HEK293 (cell line): Measurements from ENCODE around the gene RUFY2.

Source experiments
- CTCF ChIA-PET: fragments of 350-600 bp; formaldehyde crosslinking; extraction: SDS; loops from one replicate; lab custom pipeline; 2021; ENCODE audit warnings: antibody characterized with exemption; lab: Yijun Ruan, JAX
- POLR2A ChIA-PET: fragments of 300-600 bp; formaldehyde crosslinking; extraction: SDS; loops from one replicate; lab custom pipeline; 2020; ENCODE audit warnings: antibody characterized with exemption, inconsistent platforms; lab: Yijun Ruan, JAX
- H3K27ac ChIP-seq: fragments of 200-500 bp; sonication (Bioruptor generic); 2 replicates; pipeline ENCODE4 v1.5.1; 2014; ENCODE audit warnings: low read depth, low read length, control low read depth, inconsistent platforms; ENCODE audit errors: extremely low read depth
- H3K36me3 ChIP-seq, 2 experiments: fragments of 200-500 bp in 1 of 2; sonication (Bioruptor generic) in 1 of 2; 1 replicate in 1 of 2; 2 replicates in 1 of 2; pipeline ENCODE4 v1.5.1; 2014 to 2017; ENCODE audit warnings: inconsistent platforms in 2 of 2, low read length in 2 of 2; ENCODE audit not compliant: control insufficient read depth in 2 of 2, insufficient read depth in 1 of 2
- H3K4me1 ChIP-seq: fragments of 200-500 bp; sonication (Bioruptor generic); 2 replicates; pipeline ENCODE4 v1.5.1; 2014; ENCODE audit warnings: mild to moderate bottlenecking, low read length, inconsistent platforms; ENCODE audit not compliant: control insufficient read depth, insufficient read depth
- H3K4me3 ChIP-seq: 2 replicates; pipeline ENCODE4 v1.5.1; 2011; ENCODE audit warnings: low read depth, mild to moderate bottlenecking, control low read depth, low read length, moderate library complexity
- H3K9me3 ChIP-seq: fragments of 200-500 bp; sonication (Bioruptor generic); 2 replicates; pipeline ENCODE4 v1.5.1; 2014; ENCODE audit warnings: low read depth, low read length, inconsistent platforms; ENCODE audit not compliant: control insufficient read depth, insufficient read depth
- MYNN ChIP-seq: fragments of 450-650 bp; formaldehyde crosslinking; IDR thresholded peaks from 2 replicates; pipeline ENCODE4 v1.5.1; 2016; ENCODE audit warnings: missing biosample characterization, missing genetic modification characterization, borderline replicate concordance
- PBX3 ChIP-seq: sonication (generic); formaldehyde crosslinking; IDR thresholded peaks from 2 replicates; pipeline ENCODE4 v1.8.1; 2022; ENCODE audit warnings: mild to moderate bottlenecking, moderate library complexity, missing genetic modification reagents
- ZBTB48 ChIP-seq: fragments of 450-650 bp; formaldehyde crosslinking; IDR thresholded peaks from 2 replicates; pipeline ENCODE4 v1.5.1; 2016; ENCODE audit warnings: missing biosample characterization, missing genetic modification characterization
- ZFP69B ChIP-seq: fragments of 450-650 bp; formaldehyde crosslinking; IDR thresholded peaks from 2 replicates; pipeline ENCODE4 v1.5.1; 2016; ENCODE audit warnings: missing biosample characterization, missing genetic modification characterization
- ZNF112 ChIP-seq: fragments of 450-650 bp; formaldehyde crosslinking; IDR thresholded peaks from 2 replicates; pipeline ENCODE4 v1.5.0; 2017; ENCODE audit warnings: missing biosample characterization, missing genetic modification characterization
- ZNF114 ChIP-seq: fragments of 450-650 bp; formaldehyde crosslinking; IDR thresholded peaks from 2 replicates; pipeline ENCODE4 v1.5.0; 2017; ENCODE audit warnings: missing biosample characterization, missing genetic modification characterization
- ZNF155 ChIP-seq: fragments of 450-650 bp; formaldehyde crosslinking; IDR thresholded peaks from 2 replicates; pipeline ENCODE4 v1.5.1; 2016; ENCODE audit warnings: missing biosample characterization, missing genetic modification characterization
- ZNF16 ChIP-seq: fragments of 450-650 bp; formaldehyde crosslinking; IDR thresholded peaks from 2 replicates; pipeline ENCODE4 v1.5.1; 2016; ENCODE audit warnings: low read depth, missing biosample characterization, missing genetic modification characterization
- ZNF184 ChIP-seq: fragments of 450-650 bp; IDR thresholded peaks from 2 replicates; pipeline ENCODE4 v1.5.1; 2018; ENCODE audit warnings: missing biosample characterization, mild to moderate bottlenecking, missing genetic modification characterization
- ZNF239 ChIP-seq: fragments of 450-650 bp; formaldehyde crosslinking; IDR thresholded peaks from 2 replicates; pipeline ENCODE4 v1.5.1; 2016; ENCODE audit warnings: missing biosample characterization, missing genetic modification characterization
- ZNF280D ChIP-seq: fragments of 450-650 bp; formaldehyde crosslinking; IDR thresholded peaks from 2 replicates; pipeline ENCODE4 v1.5.1; 2016; ENCODE audit warnings: missing biosample characterization, missing genetic modification characterization
- ZNF354C ChIP-seq: fragments of 450-650 bp; formaldehyde crosslinking; IDR thresholded peaks from 2 replicates; pipeline ENCODE4 v1.5.1; 2016; ENCODE audit warnings: missing biosample characterization, missing genetic modification characterization, low read depth, borderline replicate concordance
- ZNF426 ChIP-seq: fragments of 450-650 bp; formaldehyde crosslinking; IDR thresholded peaks from 2 replicates; pipeline ENCODE4 v1.5.1; 2017; ENCODE audit warnings: missing biosample characterization, missing genetic modification characterization, mild to moderate bottlenecking, inconsistent platforms, moderate library complexity
- ZNF449 ChIP-seq: fragments of 450-650 bp; formaldehyde crosslinking; IDR thresholded peaks from 2 replicates; pipeline ENCODE4 v1.5.1; 2017; ENCODE audit warnings: missing biosample characterization, mild to moderate bottlenecking, missing genetic modification characterization, moderate library complexity
- ZNF488 ChIP-seq: fragments of 450-650 bp; formaldehyde crosslinking; IDR thresholded peaks from 2 replicates; pipeline ENCODE4 v1.5.1; 2016; ENCODE audit warnings: missing biosample characterization, missing genetic modification characterization
- ZNF530 ChIP-seq: fragments of 450-650 bp; formaldehyde crosslinking; IDR thresholded peaks from 2 replicates; pipeline ENCODE4 v1.5.1; 2016; ENCODE audit warnings: low read depth, missing biosample characterization, missing genetic modification characterization
- ZNF558 ChIP-seq: fragments of 450-650 bp; formaldehyde crosslinking; IDR thresholded peaks from 2 replicates; pipeline ENCODE4 v1.5.1; 2016; ENCODE audit warnings: missing biosample characterization, missing genetic modification characterization
- ZNF610 ChIP-seq: fragments of 450-650 bp; formaldehyde crosslinking; IDR thresholded peaks from 2 replicates; pipeline ENCODE4 v1.5.1; 2016; ENCODE audit warnings: missing biosample characterization, missing genetic modification characterization, borderline replicate concordance
- ZNF623 ChIP-seq: fragments of 450-650 bp; formaldehyde crosslinking; IDR thresholded peaks from 2 replicates; pipeline ENCODE4 v1.5.1; 2016; ENCODE audit warnings: missing biosample characterization, missing genetic modification characterization
- ZNF701 ChIP-seq: fragments of 450-650 bp; formaldehyde crosslinking; IDR thresholded peaks from 2 replicates; pipeline ENCODE4 v1.5.1; 2016; ENCODE audit warnings: missing biosample characterization, missing genetic modification characterization
- ZNF747 ChIP-seq: fragments of 450-650 bp; formaldehyde crosslinking; IDR thresholded peaks from 2 replicates; pipeline ENCODE4 v1.5.1; 2016; ENCODE audit warnings: missing biosample characterization, missing genetic modification characterization
- ZNF791 ChIP-seq: fragments of 450-650 bp; formaldehyde crosslinking; IDR thresholded peaks from 2 replicates; pipeline ENCODE4 v1.5.1; 2016; ENCODE audit warnings: missing biosample characterization, missing genetic modification characterization
- ZNF830 ChIP-seq: fragments of 450-650 bp; IDR thresholded peaks from 2 replicates; pipeline ENCODE4 v1.5.0; 2018; ENCODE audit warnings: missing biosample characterization, missing genetic modification characterization, low read depth, mild to moderate bottlenecking, moderate library complexity

Gene RUFY2

GRCh38 chr10:68366600-68366999 lies 40.5 kb downstream of the RUFY2 start:
- H3K27ac ChIP-seq: no peak overlapping the region
- POLR2A ChIA-PET: no interaction called here
- H3K4me3 ChIP-seq: no peak overlapping the region
- H3K4me1 ChIP-seq: no peaks in the 10 kb centered on the region
- H3K9me3 ChIP-seq: no peaks in the 10 kb centered on the region
- TF ChIP-seq PBX3 (no peak), ZNF623 (tag by site-specific recombination) (no peak), ZNF449 (tag by site-specific recombination) (no peak), ZNF16 (tag by site-specific recombination) (no peak), ZNF184 (tag by site-specific recombination) (no peak), ZFP69B (tag by site-specific recombination) (no peak)
- peaks cover 26 to 48% of the 10 kb centered on the region in 2 experiments for H3K36me3 ChIP-seq
- CTCF ChIA-PET: no interaction called here

- no peaks in the 10 kb centered on the region for H3K4me1 ChIP-seq
- H3K36me3 ChIP-seq: peaks cover 25 to 52% of the 10 kb centered on the region in 2 experiments
- TF ChIP-seq ZNF558 (tag by site-specific recombination): no peak
- no peak for TF ChIP-seq ZNF114 (tag by site-specific recombination)
- TF ChIP-seq ZNF747 (tag by site-specific recombination): no peak
- no peak for TF ChIP-seq ZNF488 (tag by site-specific recombination)
- no peak for TF ChIP-seq ZNF112
- TF ChIP-seq ZNF701 (tag by site-specific recombination): no peak
- TF ChIP-seq ZNF830 (tag by site-specific recombination): no peak
- TF ChIP-seq ZNF426 (tag by site-specific recombination): no peak
- TF ChIP-seq ZNF155: no peak
- TF ChIP-seq ZBTB48: no peak
- no peak for TF ChIP-seq ZNF610
- no peak for TF ChIP-seq ZNF791
- no peak for TF ChIP-seq ZNF239 (tag by site-specific recombination)
- no peak for TF ChIP-seq MYNN (tag by site-specific recombination)
- TF ChIP-seq ZNF530 (tag by site-specific recombination): no peak
- TF ChIP-seq ZNF623 (tag by site-specific recombination): no peak
- TF ChIP-seq ZNF354C (tag by site-specific recombination): no peak
- no peak for TF ChIP-seq ZNF280D (tag by site-specific recombination)
- TF ChIP-seq, all 188 proteins: peak for 0
- POLR2A ChIA-PET: no interaction called here
- H3K9me3 ChIP-seq: no peaks in the 10 kb centered on the region
- CTCF ChIA-PET: no interaction called here
- H3K4me3 ChIP-seq: no peak overlapping the region
- no peak overlapping the region for H3K27ac ChIP-seq
These were observed 41.5 kb downstream of the RUFY2 start for GRCh38 chr10:68365611-68366010.
